ENCODE results near the gene WDR35.
A peak's percentile ranks its signal among the peaks of the same experiment; 100 is the strongest.

The WDR35 gene

GRCh38 chr2:19916385-19916950 is 73.4 kb downstream of the WDR35 start:
- in situ Hi-C loops (cut with HindIII; ENCODE audit: low sequenced_read_pairs) = no loop called here
- H3K4me3 ChIP-seq (ENCODE audit: low read depth, low read length) = no peak overlapping the region
- TF ChIP-seq CTCF (IDR thresholded peaks at IDR 0.05; ENCODE audit: low read depth, low read length, missing control alignments) = no peak
- DNase-seq (ENCODE audit: low read depth) = no peak

GRCh38 chr2:19914266-19914975 is 75.5 kb downstream of the WDR35 start:
- H3K4me3 ChIP-seq (ENCODE audit: low read depth, low read length) = no peak overlapping the region

GRCh38 chr2:19911808-19912509 is 77.9 kb downstream of the WDR35 start:
- H3K4me3 ChIP-seq (ENCODE audit: low read depth, low read length) = no peak overlapping the region
- in situ Hi-C loops (cut with HindIII; ENCODE audit: low sequenced_read_pairs) = no loop called here
- peak; percentile 80 for DNase-seq (ENCODE audit: low read depth)
- no peak for TF ChIP-seq CTCF (IDR thresholded peaks at IDR 0.05; ENCODE audit: low read depth, low read length, missing control alignments)

More at GRCh38 chr2:19914266-19914975, 75.5 kb downstream of the WDR35 start:
- in situ Hi-C loops (cut with HindIII; ENCODE audit: low sequenced_read_pairs) = no loop called here
- DNase-seq (ENCODE audit: low read depth) = no peak
- no peak for TF ChIP-seq CTCF (IDR thresholded peaks at IDR 0.05; ENCODE audit: low read depth, low read length, missing control alignments)

DNA sequence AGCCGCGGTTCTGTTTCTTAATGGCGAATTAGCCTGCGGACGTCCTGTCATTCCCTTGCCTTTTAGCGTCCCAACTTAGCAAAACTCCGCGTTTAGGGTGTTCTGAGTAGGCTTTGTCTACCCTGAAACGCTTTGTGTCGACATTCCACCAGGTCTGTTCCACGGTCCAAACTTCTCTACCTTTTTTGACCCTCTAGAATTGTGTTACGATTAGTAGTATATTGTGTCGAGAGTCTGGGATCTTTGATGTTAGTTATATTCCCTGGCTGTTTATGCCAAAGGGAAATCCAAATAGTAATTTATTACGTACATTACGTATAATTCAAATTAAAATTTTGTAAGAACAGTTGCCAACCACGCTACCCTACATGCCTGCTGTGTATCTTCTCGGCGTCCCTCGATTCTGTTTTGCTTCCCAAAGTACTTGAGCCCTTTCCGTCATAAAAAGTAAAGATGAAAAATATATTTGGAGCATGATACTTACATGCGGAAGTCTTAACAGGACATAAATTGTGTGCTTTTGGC is 87.6 kb downstream of the WDR35 start:
- peak overlapping the region; percentile 75 for H3K4me3 ChIP-seq (ENCODE audit: low read depth, low read length)
- in situ Hi-C loops (cut with HindIII; ENCODE audit: low sequenced_read_pairs) = no loop called here
- DNase-seq (ENCODE audit: low read depth) = no peak
- TF ChIP-seq CTCF (IDR thresholded peaks at IDR 0.05; ENCODE audit: low read depth, low read length, missing control alignments) = no peak

DNA sequence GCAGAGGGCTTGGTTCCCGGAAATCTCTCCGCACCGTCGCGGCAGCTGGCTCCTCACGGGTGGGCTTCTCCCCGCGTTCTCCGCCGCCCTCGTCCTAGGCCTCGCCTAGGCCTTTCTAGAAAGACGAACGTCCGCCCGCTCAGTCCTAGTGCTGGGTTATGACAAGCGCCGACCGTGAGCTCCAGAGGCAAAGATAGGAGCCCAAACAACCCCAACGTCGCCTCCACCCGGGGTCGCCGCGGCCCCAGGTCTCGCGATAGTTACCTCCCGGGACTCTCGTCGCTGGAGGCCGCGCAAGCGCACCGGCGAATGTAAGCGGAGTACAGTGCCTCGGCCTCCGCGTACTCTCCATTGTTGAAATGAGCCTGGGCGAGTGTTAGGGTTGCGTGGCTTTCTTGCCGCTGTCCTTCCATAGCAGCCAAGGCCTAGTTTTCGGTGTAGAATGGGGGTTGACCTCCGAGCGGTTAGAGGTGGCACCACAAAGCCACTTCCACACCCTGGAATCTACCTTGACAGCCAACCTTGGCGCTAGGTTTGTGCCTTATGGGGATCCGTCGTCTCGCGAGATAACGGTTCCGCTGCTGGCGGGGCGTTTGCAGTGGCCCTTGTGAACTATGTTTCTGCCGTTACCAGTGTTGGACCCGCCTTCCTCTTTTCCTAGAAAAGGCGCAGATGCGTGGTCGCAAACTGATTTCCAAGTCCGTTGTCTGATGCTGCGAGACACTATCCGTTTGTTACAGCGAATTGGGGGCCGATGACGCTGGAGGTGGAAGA is 88.3 kb downstream of the WDR35 start, which contains the start of gene TTC32:
TTC32 (minus strand) TSS at position 542 of the 774 bp plus-strand sequence; CDS start at position 413, 129 bp downstream.
- peak within 1 kb of the TSS; percentile 75 for H3K4me3 ChIP-seq (ENCODE audit: low read depth, low read length)
- in situ Hi-C loops (cut with HindIII; ENCODE audit: low sequenced_read_pairs) = no loop called here
- peak; percentile 19 for TF ChIP-seq CTCF (IDR thresholded peaks at IDR 0.05; ENCODE audit: low read depth, low read length, missing control alignments)
- peak; percentile 90 for DNase-seq (ENCODE audit: low read depth)

DNA sequence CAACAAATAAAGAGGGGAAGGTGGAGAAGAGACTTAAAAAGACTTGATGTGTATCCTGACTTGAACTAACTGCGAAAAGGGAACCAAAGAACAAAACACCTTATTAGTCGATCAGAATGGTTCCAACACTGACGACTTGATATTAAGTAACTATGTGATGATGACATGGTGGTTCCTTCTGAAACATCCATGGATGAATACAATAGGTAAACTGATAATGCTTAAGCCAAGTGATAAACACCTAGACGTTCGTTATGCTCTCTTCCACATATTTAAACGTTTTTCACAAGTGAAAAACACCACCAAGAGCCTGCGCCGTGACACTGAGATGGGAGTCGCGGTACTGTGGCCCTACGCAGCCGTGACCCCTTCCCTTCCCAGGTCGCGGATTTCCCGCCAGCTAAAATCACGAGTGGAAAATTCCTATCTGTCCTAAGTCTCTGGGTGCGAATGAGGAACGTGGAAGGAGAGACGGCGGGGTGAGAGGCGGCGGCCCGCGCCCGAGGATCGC is 88.9 kb downstream of the WDR35 start:
- in situ Hi-C loops (cut with HindIII; ENCODE audit: low sequenced_read_pairs) = no loop called here
- no peak for TF ChIP-seq CTCF (IDR thresholded peaks at IDR 0.05; ENCODE audit: low read depth, low read length, missing control alignments)
- peak overlapping the region; percentile 75 for H3K4me3 ChIP-seq (ENCODE audit: low read depth, low read length)
- no peak for DNase-seq (ENCODE audit: low read depth)

All from astrocyte of the cerebellum (primary cell).